Measurements from ENCODE around the gene CCND3.
"Not testable (repeated sequence)": the region's sequence is repeated elsewhere in the genome, so short reads cannot be mapped to it uniquely, and the experiment has no call there.

Gene CCND3

DNA sequence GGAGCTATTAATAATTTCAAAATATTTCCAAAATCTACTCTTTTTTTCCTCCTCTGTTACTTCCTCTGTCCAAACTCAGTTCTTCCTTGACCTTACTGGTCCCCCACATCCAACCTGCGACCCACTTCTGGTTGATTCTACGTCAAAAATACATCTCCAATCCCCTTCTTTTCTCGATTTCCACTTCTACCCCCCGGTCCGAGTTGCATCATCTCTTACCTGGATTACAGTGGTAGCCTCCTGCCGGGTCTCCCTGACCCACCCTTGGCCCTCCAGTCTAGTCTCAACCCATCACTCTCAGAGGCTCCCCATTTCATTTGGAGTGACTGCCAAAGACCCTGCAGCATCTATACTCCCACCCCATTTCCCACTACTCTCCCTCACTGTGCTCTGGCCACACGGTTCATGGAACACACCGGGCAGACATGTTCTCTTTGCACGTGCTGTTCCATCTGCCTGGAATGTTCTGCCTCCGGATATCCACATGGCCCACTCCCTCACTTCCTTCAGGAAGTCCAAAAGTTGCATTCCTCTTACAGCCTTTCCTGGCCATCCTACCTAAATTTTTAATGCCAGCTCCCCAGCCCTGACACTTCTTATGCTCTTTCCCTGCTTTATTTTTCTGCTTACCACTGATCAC, 6.1 kb upstream of the CCND3 start:
- DNase-seq (ENCODE audit: low spot score) = no peak

DNA sequence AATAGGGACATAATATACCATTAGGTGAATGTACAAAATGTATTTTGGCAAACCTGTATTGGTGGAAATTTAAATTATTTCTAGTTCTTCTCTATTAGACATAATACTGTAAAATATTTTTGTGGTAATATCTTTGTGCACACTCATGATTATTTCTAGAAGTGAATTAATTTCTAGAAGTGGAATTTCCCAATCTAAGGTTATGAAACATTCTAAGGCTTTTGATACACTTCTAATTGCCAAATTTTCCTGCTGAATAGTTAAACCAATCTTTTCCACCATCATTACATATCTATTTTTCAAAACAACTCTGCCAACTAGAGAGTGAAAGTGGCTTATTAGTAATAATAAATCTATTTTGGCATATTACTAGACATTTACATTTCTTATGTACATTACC, 1.8 kb upstream of the CCND3 start:
- DNase-seq (ENCODE audit: low spot score) = no peak

DNA sequence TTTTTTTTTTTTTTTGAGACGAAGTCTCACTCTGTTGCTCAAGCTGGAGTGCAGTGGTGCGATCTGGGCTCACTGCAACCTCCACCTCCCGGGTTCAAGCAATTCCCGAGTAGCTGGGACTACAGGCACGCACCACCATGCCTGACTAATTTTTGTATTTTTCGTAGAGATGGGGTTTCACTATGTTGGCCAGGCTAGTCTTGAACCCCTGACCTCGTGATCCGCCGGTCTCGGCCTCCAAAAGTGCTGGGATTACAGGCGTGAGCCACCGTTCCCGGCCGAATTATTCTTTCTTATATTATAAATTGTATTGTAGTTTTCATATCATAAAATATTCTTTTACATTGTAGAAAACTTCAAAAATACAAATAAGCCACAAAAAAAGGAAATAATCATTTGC, 1.3 kb upstream of the CCND3 start:
- DNase-seq (ENCODE audit: low spot score) = not testable (repeated sequence)

DNA sequence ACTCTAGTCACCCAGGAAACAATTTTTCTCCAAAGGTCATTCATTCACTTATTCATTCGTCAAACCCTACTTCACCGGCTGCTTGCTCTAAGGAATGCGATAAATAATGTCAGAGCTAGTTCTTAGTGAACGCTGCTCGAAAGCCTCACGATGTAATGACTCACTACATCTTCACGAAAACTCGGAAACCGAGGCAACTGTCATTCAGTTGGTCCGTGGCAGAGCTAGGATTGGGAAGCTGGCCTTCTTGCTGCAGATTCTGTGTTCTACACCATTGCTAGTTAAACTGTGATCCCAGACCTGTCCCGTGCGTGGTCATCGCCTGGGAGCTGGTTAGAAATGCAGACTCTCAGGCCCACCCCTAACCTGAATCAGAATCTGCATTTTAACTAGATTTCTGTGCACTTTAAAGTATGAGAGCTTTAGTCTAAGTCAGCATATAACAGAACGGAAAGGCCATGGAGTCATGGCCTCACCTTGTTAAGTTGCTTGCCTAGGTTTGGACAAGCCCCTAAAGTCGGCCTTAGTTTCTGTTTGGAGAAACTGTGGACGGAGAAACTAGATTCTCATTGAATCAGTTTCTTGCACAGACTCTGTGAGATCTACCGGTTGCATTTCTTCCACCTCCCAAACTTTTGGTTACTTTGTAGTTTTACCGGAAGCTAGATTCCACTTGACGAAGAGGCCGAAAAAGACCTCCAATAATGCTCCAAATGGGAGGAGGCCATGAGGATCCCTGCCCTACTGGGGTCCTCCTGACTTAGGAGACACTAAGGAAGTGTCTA, 651 bp upstream of the CCND3 start:
- no peak for DNase-seq (ENCODE audit: low spot score)

DNA sequence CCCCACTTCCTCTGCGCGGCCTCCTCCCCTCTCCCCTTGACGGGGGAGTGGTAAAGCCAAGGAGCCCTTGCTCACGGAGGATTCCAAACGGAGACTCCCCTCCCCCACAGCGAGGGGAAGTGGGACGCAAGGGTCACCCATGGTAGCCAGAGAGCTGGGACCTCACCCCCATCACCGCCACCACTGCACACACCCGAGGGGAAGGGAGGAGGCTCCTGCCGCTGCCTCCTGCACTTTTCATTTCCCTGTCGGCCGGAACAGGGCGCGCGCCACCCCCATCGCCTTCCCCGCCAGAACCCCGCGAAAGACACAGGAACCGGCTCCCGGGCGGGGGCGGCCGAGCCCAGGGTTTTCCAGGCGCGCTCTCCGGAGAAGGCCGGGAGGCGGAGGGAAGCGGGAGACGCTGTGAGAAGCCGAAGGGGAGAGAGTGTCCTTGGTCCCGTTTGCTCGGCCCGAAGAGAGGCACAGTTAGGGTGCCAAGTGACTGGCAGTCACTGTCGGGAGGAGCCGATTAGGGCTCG, 789 bp downstream of the CCND3 start:
- peak; percentile 67 for DNase-seq (ENCODE audit: low spot score)

DNA sequence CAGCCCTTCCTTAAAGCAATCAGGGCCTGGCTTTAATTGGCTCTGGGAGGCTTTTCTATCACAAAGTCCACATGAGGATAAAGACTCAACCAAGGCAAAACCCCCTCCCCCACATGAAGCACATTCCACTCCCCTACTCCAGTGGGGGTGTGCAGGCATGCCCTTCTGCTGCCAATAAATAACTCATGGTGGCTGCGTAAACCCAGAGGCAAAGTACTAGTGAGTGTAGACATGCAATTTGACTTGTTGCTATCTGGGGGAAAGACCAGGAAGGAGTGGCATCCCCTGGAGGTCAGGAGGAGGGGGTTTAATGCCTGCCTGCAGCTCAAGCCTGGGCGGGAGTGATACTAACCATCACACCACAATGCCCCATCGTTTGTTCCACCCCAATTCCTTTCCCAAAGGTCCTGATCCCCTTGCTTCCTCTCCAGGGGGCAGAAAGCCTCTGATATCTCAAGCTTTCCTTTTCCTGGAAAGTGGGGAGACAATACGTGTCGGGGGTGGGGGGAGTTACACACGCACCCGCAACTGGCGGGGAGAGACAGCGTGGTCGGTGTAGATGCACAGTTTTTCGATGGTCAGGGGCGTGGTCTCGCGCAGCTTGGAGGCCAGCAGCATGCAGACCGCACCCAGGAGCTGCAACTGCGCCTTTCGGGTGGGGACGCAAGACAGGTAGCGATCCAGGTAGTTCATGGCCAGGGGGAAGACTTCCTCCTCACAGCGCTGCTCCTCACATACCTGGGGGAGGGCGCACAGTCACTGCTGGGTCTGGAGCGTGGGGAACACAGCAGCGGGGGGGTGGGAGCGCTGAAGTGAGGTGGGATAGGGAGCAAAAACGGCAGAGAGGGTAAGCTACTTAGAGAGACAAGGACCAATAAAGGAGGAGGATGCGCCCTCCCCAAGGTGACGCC, 1.5 kb downstream of the CCND3 start:
- peak; percentile 57 for DNase-seq (ENCODE audit: low spot score)

DNA sequence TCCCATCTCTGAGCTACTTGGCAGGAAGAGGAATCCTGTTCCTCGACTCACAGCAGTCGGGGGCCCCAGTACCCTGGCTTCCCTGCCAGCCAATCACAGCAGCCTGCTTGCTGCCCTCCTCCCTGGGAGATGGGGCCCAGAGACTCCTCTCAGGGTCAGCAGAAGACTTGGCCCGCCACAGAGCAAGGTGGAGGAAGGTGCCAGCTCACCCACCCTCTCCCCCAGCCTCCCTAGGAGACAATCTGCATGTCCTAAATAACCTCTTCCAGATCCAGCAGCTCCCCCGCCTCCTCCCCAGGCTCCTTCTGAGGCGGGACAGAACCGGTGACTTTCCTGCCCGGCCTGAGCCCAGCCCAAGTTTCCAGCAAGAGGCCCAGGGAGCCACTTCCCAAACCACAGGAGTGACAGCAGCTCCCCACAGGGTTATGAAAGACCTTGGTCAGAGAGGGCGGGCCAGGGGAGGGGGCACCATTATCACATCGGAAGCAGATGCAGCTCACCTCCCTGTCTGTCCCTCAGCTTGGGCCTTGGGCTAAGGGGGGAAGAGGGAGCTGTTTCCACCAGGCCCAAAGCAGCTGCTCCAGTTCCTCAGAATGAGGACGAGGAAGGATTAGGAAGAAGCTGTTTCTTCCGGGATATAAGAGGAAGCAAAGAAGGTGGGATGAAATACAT, 2.3 kb downstream of the CCND3 start:
- peak; percentile 54 for DNase-seq (ENCODE audit: low spot score)

DNA sequence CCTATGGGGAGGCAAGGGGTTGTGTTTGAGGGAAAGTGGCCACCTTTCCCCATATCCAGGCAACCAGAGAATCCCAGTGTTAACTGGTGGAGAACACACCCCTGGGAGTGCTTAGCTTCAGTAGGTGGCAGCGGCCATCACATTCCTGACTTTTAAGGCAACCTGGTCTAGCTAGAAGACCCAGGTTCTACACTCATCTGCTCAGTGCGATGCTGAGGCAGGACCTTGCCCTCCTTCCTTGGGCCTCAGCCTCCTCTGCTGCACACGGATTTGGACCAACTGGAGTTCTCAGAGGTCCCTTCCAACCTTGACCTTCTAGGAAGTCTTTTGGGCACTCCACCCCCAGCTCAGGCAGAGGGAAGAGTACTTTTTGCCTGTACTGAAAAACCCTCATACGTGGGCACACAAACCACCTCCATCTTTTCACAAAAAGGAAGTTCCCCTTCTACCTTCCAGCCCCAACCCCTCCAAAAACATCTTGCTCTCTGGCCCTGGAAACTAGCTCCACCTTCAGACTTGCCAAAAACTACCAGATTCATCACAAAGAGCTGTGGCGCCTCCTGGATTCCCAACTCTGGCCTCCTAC, 2.9 kb downstream of the CCND3 start:
- DNase-seq (ENCODE audit: low spot score) = no peak

DNA sequence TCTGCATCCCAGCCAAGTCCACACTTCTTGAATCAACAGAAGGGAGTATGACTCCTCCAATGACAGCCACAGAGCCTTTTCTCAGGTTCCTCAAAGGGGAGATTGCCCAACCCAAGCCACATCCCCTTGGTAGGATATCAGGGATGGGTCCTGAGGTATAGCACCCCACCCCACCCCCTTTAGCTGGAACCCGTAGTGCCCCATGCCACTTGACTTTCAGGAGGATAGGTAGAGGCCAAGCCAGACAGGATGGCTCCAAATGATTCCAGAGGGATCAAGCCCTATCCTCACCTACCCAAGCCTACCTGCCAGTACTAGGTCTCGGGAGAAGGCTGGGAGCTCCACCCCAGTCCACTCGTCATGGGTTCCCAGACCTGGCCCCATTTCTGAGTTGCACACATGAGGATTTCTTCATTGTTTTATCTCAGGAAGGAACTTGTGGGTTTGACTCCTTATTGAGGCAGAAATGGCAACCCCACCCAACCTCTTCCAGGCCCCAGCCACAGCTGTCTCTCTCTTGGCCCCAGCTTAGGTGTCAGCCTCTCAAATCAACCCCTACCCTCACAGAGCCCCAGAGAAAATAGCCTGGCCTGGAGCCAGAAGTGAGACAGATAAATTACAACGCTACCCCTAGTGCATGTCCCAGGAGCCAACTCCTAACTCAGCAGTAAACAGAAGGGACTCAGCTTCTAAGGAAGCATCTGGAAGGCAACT, 3.6 kb downstream of the CCND3 start:
- no peak for DNase-seq (ENCODE audit: low spot score)

DNA sequence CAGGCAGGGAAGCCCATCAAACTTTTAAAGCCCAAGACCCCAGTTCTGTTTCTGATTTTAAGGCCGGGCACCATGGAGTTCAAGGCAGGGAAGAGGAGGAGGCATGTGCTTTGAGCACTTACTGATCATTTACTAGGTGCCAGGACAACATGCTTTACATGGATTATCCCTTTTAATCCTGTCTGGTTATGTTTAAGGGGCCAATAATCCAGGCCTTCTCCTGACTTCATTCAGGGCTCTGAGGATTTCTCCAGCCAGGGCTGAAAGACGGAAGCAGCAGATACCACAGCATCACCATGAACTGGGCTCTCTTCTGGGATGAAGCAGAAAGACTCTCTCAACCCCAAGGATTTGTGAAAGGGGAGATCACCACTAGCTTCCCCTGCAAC, 4.1 kb downstream of the CCND3 start:
- no peak for DNase-seq (ENCODE audit: low spot score)

DNA sequence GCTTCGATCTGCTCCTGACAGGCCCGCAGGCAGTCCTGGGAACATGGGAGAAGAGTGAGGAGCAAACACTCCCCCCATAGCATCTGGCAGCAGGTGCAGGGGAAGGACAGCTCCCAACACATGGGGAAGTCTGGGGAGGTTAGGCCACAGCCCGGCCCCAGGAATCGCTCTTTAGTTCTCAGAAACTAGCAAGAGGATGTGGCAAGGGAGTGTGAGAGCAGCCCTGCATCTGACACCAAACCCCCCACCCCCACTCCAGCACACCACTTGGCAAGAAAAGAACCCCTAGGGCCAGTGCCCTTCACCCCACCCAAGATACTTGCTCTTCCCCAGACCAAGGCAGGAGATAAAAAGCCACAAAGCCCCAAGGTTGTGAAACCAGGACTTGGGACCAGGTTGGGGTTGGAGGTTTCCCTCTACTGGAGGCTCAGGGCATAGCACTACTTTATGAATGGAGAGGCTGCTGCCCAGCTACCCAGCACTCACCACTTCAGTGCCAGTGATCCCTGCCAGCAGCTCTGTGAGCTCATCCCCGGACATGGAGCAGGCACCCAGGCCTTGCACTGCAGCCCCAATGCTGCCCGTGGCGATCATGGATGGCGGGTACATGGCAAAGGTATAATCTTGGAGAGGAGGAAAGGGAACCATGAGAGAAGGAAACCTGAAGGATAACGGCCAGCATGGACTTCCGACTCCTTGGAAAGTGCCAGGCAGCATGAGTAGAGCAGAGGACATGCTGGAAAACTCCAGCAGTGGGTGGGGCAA, 5.4 kb downstream of the CCND3 start:
- peak; percentile 69 for DNase-seq (ENCODE audit: low spot score)

DNA sequence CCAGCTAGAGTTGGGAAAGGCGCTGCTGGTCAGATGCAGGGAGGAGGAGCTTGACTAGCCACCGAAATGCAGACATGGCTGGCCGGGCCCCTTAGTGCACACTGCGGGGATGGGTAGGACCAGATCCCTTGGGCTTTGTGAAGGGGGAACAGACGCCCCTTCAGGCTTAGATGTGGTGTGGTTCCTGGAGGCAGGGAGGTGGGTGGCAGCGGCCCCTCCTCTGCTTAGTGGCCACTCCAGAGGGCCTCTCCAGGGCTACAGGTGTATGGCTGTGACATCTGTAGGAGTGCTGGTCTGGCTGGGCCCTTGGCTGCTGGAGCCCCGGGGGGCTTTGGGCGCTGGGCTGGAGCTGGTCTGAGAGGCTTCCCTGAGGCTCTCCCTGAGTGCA, 5.9 kb downstream of the CCND3 start:
- DNase-seq (ENCODE audit: low spot score) = no peak

DNA sequence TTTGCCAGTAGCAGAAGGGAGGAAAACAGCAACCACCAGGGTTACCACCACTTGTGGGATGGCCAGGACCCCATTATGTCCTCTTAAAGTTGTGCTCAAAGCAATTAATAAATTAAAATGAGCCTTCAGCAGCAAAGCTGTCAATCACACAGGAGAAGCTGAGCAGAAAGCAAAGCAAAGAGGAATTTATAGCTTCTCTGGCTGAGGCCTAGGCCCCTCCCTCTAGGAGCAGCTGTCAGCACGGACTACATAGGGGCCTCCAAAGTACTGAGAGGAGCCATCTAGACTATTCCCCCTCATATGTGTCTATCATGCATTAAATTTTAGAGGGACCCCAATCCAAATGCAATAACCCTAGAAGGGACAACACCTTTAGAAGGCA, 6.4 kb downstream of the CCND3 start:
- no peak for DNase-seq (ENCODE audit: low spot score)

DNA sequence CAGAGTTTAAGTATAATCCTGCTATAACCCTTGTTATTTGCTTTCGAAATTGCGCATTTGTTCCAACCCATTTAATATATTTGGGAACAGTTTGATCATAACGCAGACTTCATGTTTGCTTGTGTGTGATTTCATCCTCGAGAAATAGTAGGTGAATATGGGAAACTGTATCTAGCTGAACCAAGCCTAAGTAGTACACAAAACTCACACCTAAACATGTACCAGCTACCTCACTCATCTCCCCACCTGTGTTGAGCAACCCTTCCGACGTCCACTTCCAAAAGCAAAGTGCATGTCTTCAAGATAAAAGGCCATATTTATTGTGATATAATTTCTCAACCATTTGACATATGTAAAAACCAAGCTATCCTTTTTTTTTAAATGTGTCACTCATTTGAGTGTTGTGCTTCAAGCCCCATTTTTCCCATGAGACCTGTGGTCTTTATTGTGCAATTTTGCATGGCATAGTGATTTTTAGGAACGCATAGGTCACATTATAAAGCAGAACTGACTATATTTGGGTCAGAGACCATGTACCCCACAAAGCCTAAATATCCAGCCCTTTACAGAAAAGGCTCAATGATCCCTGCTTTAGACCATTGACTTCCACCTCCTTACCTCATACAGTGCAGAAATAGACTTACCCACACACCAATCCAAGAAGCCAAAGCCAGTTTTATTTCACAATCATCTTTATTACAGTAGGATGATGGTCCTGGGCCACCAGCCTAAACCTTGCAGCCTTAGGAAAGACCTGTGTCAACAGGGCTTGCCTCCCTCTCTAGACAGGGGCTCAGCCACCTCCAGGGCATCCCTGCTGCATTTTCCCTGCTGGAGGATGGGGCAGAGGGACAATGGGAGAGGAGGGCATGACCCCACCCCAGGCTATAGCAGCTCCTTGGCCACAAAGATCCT, 7.1 kb downstream of the CCND3 start:
- DNase-seq (ENCODE audit: low spot score) = peak; percentile 49

DNA sequence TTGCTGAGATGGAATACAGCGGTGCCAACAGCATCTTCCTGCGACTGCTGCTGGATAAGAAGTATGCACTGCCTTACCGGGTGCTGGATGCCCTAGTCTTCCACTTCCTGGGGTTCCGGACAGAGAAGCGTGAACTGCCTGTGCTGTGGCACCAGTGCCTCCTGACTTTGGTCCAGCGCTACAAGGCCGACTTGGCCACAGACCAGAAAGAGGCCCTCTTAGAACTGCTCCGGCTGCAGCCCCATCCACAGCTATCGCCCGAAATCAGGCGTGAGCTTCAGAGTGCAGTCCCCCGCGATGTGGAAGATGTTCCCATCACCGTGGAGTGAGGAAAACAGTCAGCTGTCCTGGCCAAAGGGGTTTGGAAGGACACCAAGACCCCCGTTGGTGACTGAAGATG, 9.2 kb downstream of the CCND3 start:
- DNase-seq (ENCODE audit: low spot score) = no peak

DNA sequence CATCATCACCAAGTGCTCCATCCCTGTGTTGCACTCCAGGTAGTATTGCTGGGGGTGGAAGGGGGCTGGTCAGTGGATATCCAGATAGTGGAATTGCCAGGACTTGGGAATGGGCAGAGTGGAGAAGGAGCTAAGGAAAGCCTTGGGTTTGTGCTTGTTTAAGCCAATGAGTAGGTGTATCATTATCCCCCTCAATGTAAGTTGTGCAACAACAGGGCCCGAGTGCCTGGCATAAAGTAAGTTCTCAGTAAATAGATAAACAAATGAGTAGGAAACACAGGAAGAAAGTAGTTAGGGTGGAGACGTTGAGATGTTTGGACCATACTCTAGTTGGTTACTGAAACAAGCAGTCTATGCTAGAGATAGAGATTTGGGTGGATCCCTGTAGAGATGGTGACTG, 9.8 kb downstream of the CCND3 start:
- no peak for DNase-seq (ENCODE audit: low spot score)

DNA sequence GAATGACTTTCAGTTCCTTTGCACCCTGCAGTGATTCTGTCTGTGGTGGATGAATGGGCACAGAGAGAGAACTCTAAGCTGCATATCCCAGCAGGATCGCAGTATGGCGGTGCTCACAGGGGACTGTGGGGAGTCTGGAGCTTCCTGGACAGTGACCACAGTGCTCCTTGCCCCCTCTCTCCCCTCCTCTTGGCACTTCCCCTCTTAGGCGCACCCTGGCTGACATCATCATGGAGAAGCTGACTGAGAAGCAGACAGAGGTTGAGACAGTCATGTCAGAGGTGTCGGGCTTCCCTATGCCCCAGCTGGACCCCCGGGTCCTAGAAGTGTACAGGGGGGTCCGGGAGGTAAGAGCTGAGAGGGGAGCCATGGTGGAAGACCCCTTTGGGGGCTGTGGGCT, 11.7 kb downstream of the CCND3 start:
- no peak for DNase-seq (ENCODE audit: low spot score)

DNA sequence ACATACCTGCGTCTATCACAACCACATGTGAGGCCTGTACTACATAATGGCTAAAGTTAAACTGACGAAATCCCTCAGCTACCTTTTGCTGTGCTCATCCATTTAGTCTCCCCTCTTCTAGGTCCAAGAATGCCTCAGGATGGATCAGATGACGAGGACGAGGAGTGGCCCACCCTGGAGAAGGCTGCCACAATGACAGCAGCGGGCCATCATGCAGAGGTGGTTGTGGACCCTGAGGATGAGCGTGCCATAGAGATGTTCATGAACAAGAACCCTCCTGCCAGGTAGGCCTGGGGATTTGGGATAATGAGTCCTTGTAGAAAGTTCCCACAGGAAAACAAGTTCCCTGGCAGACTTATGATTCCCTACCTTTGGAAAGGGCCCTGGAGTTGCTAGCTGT, 14.4 kb downstream of the CCND3 start:
- no peak for DNase-seq (ENCODE audit: low spot score)

DNA sequence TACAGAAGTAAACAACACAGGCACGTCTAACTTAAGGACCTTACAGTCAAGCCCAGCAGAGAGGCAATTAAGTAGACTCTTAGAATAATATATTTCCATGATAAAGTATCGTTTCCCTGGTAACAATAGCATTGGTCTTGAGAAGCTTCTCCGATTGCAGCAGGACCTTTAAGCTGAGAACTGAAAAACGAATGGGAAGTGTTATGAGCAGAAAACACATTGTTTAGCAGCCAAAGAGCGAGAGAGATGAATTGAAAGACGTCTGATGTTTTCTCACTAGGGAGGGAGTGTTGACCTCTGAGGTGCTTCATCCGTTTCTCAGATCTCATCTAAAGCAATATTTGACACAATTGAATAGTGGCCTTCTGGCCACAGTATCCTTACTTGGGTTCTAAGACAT, 19.5 kb downstream of the CCND3 start:
- DNase-seq (ENCODE audit: low spot score) = no peak

DNA sequence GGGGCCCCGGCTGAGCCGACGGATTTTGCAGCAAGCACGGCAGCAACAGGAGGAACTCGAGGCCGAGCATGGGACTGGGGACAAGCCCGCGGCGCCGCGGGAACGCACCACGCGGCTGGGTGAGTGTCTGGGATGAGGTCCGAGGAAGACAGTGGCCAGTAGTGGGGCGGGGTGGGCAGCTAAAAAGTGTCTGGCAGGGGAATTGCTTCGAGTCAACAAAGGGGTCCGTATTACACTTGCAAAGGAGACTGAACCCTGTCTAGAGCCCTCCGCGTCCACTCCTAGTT, 20.0 kb downstream of the CCND3 start:
- no peak for DNase-seq (ENCODE audit: low spot score)
